Midbrain (tissue), 1 donor: ENCODE measurements around the gene NKAP.
A peak's percentile ranks its signal among the peaks of the same experiment; 100 is the strongest.
"Not testable (repeated sequence)": the region's sequence is repeated elsewhere in the genome, so short reads cannot be mapped to it uniquely, and the experiment has no call there.

Source experiments
- DNase-seq: peaks from one replicate; lab custom pipeline; 2025; lab: John Stamatoyannopoulos, UW

Gene NKAP

DNA sequence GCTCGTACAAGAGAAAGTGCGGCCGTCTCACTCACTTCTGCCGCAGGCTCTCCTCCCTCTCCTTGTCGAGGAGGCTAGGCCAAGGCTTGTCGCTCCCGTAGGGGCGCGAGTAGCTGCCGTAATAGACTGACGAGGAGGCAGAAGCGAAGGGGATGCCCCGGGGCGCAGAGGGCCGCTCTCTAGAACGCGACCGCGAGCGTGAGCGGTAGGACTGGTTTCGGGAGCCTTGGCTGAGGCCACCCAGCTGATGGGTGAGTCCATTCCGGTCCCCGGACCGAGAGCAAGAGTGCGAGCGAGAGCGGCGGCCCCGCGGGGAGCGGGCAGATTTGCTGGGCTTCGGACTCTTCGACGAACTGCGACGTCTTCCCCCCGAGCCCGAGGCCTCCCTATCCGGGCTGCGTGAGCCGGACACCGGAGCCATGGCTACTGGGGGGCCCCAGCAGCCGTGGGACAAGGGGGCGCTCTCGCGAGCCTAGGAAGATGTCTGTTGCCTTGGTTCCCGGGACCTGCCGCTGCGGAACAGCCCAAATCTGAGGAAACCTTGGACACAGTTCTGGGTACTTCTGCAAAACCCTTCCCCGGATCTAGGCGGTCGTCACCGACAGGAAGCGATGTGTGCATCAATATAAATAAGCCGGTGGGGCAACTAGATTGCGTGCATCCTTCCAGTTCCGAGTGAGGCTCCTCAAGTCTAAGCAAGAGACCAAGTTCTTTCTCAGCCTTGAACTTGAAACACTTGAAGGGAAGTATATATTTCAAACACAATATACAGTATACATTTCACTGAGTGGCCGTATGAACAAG is at the start of gene NKAP:
NKAP (minus strand) TSS at position 567 of the 804 bp plus-strand sequence; CDS start at position 421, 146 bp downstream.
- peak; percentile 85 for DNase-seq

DNA sequence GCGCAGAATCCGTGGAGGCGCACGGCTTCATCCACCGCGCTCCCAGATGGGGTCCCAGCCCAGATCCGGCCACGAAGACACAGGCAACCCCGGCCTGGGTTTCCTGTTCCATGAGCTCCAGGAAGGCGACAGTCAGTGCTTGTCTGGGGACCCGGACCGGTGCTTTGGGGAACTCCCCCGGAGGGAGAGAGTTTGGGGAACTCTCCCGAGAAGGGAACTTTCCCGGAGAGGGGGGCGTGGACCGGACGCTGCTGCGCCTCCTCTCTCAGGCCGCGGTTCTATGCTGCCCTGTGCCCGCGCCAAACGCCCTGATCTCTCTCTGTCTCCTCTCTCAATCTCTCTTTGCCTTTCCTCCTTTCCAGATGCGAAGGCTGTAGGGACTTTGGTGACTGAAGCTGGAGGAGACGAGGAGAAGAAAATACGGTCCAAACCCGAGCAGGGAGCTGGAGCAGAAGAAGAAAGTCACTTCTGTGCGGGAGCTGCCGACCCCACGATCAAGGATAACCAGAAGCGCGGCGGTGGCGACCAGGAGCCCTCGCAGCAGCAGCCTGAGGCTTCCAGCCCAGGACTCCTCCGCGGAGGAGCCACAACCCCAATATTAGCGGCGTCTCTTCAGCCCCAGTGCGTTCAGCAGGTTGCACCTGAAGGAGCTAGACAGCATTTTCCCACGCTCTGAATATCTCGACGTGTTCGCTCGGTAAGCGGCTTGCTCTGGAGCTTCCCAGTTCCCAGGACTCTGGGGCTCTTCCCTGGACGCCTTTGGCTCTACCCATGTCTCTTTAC is 47.6 kb upstream of the NKAP start:
- DNase-seq, result no peak

DNA sequence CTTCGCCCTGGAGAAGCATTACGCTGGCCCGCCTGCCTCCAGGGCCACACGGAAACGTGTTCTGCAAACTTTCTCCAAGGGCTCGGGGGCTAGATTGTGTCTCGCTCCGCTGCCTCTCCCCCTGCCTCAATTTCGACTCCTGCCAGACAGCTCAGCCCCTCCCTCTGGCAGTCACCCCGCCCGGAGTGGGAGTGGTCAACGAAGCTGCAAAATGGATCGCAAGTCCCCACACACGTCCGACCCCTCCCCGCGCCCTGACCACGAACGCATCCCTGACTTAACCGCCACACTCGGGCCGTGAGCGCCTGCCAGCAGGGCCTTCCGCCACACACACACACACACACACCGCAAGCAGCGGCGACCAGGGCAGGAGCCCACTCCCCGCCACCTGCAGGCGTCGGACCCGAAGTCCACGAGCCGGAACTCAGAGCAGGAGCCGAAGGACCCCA is 47.0 kb upstream of the NKAP start:
- no peak for DNase-seq

DNA sequence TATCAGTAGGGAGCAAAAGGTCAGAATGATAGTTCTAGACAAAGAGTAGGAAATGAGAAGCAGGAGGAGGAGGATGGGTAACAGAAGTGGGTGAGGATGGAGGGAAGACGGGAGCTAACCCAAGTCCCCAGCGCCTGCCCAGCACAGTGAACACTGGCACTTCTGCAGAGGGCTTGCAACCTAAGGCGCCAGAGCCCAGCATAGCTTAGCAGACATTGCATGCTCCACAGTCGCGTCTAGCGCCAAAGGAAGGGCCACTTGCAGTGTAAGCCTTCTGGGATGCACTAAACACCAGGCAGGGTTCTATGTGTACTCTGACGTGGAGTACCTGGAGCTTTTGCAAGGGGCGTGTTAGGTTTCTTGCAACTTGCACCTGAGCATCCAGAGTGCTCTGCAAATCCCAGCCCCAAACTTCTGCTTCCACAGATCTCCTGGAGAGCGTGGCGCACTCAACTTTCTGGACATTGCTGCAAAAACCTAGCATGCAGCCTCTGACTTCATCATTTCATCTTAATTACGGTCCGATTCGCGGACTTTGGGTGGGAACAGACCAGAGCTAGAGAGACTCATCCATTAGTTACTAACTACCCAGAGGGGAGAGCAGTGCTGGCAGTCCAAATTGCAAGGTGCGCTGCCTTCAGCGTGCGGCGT is 46.5 kb upstream of the NKAP start:
- DNase-seq, result no peak

DNA sequence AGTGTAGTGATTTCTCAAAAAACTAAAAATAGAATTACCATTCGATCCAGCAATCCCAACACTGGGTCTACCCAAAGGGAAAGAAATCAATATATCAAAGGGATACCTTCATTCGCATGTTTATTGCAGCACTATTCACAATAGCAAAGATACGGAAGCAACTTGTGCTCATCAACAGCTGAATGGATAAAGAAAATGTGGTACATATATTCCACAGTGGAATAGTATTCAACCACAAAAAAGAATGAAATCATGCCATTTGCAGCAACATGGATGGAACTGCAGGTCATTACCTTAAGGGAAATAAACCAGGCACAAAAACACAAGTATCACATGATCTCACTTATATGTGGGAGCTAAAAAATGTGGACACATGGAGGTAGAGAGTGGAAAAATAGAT is 42.7 kb upstream of the NKAP start:
- DNase-seq, result no peak

DNA sequence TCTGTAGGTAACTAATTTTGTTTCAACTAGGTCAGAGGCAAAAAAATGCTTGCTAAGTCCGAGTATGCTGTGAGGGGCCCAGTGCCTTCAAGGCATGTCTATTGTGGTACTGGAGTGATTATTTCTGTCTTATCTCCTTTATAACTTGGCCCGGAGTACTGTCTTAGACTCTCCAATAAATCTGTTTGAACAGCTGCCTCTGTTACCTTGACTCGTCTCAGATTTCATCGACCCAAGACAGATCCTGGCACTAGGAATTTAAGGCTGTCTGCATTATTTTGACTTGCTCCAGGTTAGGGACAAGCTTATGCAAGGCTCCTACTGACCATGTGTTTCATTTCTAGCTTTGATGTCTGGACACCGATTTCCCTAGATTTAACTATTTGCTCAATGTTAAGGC is 41.1 kb upstream of the NKAP start:
- no peak for DNase-seq

DNA sequence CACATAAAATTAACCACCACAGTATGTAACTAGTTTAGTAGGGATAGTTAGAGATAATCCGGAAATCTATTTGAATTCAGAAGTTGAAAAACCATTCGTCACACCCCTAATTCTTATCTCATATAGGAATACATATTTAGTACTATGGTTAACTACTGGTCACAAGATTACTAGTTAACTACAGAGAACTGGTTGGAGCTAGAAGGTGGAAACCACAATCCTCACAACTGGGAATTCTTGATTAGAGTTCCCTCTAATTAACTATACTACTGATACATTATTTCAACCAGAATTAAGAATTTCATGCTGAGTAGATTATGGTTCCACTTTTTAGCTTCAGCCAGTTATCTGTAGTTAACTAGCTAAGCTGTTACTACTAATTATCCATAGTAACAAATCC is 39.9 kb upstream of the NKAP start:
- DNase-seq, result no peak

DNA sequence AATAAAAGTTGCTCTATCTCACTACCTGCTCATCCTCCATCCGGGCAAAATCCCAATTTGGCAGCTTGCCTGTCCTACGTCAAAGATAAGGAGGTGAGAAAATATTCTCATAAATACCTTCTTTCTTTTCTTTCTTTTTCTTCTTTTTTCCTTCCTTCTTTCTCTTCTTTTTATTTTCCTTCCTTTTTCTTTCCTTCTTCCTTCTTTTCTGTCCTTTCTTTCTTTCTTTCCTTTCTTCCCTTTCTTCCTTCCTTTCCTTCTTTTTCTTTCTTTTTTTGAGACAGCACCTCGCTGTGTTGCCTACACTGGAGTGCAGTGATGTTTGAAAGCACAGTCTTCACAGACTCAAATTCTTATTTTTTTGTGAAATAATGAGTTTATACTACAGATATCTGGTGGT is 38.6 kb upstream of the NKAP start:
- DNase-seq, result no peak

DNA sequence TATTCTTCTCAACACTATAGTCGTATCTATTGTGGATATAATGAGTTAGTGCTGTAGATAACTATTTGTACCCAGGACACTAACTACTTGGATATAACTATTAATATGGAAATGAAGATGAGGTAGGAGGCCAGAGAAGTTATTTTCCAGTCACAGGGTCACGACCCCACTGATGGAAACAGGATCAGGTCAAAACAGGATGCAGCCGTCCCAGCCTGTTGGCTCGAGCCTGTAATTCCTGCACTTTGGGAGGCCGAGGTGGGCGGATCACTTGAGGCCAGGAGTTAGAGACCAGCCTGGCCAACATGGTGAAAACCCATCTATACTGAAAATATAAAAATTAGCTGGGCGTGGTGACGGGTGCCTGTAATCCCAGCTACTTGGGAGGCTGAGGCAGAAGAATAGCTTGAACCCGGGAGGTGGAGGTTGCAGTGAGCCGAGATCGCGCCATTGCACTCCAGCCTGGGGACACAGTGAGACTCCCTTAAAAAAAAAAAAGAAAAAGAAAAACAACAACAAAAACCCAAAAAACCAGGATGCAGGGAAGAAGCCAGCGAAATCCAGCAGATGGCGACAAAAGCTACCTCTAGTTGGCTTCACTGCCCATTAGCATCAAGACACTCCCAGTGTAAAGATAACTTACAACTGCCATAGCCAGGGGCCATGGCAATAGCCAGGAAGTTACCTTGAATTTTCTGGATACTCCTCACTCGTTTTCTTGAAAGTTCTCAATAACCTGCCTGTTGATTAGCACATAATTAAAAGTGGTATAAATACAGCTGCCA is 37.9 kb upstream of the NKAP start:
- DNase-seq, result peak; percentile 1

DNA sequence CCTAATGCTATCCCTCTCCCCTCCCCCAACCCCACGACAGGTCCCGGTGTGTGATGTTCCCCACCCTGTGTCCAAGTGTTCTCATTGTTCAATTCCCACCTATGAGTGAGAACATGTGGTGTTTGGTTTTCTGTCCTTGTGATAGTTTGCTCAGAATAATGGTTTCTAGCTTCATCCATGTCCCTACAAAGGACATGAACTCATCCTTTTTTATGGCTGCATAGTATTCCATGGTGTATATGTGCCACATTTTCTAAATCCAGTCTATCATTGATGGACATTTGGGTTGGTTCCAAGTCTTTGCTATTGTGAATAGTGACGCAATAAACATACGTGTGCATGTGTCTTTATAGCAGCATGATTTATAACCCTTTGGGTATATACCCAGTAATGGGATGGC is 33.6 kb upstream of the NKAP start:
- not testable (repeated sequence) for DNase-seq

DNA sequence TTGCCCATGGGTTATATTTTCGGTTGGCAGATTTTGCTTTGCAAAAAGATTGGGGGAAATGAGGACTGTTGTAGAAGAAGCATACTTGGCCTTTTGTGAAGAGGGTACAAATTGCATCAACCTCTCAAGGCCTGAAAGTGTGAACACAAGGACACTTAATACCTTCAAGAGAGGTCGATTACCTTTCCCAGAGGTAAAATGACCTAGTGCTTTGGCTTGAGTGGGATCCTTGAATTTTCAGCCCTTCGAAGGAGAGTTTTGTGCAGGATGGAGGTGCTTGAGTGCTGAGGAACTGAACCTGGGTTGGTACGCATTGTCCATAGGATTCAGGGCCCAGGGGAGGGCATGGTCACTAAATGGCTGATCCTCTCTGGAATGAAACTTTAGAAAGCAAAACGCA is 27.6 kb upstream of the NKAP start:
- no peak for DNase-seq

DNA sequence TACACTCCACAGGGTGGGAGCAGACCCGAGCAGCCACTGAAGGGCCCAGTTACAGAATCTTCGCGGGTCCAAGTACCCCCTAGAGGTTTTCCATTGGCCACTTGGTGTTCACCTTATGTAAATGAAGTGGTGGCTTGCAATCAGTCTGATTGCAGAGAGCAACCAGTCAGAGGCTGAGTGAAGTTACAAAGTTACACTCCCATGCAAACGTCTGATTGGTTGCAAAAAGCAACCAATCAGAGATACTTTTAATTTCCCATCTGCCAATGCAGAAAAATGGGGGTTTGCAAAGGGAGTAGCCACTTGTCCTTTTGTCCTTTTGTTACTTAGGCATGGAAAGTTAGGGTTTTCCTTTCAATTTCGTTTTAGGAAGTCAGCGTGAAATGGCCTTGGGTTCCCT is 27.0 kb upstream of the NKAP start:
- no peak for DNase-seq

DNA sequence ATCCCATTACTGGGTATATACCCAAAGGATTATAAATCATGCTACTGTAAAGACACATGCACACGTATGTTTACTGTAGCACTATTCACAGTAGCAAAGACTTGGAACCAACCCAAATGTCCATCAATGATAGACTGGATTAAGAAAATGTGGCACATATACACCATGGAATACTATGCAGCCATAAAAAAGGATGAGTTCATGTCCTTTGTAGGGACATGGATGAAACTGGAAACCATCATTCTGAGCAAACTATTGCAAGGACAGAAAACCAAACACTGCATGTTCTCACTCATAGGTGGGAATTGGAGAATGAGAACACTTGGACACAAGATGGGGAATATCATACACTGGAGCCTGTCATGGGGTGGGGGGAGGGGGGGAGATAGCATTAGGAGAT is 23.3 kb upstream of the NKAP start:
- not testable (repeated sequence) for DNase-seq

DNA sequence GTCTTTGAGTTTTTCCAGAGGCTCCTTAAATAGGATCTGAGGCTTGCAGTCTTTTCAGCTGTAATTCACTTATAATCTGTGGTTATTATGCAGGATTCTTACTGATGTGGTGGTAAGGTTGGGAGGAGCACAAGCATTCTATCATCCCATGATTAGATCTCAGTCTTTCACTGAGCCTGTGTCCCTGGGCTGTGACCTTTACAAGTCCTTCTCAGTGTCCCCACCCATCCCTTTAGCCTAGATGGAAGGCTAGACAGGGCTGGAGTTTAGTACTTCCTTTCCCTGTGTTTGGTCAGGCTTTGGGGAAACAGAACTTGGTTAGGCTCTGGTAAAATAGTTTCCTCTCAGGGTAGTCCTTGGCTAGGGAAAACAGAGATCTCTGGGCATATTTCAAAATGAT is 17.1 kb upstream of the NKAP start:
- no peak for DNase-seq

DNA sequence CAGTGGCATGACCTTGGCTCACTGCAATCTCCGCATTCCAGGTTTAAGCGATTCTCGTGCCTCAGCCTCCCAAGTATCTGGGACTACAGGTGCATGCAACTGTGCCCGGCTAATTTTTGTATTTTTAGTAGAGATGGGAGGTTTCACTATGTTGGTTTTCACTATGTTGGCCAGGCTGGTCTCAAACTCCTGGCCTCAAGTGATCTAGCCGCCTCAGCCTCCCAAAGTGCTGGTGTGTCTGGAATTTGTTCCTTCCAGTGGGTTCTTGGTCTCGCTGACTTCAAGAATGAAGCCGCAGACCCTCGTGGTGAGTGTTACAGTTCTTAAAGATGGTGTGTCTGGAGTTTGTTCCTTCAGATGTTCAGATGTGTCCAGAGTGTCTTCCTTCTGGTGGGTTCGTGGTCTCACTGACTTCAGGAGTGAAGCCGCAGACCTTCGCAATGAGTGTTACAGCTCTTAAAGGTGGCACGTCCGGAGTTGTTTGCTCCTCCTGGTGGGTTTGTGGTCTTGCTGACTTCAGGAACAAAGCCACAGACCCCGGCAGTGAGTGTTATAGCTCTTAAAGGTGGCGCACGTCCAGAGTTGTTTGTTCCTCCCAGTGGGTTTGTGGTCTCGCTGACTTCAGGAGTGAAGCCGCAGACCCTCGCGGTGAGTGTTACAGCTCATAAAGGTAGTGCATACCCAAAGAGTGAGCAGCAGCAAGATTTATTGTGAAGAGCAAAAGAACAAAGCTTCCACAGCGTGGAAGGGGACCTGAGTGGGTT is 12.4 kb upstream of the NKAP start:
- not testable (repeated sequence) for DNase-seq

DNA sequence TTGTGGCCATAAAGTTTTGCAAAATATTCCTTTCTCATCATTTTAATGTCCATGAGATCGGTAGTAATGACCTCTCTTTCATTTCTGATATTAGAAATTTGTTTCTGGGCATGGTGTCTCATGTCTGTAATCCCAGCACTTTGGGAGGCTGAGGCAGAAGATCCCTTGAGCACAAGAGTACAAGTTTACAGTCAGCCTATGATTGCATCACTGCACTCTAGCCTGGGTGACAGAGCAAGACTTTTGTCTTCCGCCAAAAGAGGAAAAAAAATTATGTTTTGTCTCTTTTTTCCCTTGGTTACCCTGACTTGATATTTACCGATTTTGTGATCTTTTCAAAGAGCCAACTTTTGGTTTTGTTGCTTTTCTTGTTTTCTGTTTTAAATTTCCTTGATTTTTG is 10.8 kb upstream of the NKAP start:
- no peak for DNase-seq

DNA sequence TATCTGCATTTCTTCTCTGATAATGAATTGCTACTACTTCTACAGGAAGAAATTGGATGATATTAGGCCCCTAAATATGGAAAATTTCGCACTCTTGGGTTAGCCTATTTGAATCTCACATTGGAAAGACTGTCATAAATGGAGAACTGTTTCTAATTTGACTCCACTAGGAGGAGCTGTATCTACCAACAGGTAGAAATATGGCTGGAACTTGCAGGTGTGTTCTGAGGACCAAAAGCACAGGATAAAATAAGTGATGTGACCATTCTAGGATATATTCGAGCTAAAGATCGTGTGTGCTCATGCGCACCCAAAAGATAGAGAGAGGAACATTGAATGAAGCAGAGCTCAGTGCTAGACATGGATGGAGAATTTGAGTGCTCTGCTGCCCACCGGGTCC is 4.8 kb upstream of the NKAP start:
- no peak for DNase-seq

DNA sequence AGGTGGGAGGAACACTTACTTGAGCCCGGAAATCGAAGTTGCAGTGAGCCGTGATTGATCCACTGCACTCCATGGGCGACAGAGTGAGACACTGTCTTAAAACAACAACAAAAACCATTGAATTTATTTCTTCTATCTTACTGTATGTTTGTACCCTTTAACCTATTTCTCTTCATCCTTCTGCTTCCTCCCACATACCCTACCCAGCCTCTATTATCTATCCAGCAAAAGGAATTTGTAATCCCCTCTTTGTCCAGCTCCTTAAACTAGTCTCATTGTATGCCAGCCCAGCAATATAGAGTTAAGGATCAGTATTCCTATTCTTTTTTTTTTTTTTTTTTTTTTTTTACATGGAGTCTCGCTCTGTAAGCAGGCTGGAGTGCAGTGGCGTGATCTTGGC is 1.9 kb upstream of the NKAP start:
- no peak for DNase-seq

DNA sequence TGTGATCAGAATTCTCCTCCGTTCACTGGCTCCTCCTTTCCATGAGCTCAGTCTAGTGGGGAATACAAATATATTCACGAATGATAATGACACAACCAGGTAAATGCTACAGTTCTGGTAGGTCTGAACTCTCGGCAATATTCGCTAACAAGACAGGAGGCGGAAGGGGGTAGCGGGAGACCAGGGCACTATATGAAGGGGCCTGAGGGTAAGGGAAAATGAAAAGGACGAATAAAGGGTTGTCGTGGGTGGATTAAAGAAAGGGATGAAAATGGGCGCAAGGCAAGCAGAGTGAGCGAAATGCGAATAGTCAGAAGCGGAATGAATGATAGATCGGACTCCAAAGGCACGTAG is 743 bp downstream of the NKAP start:
- no peak for DNase-seq

DNA sequence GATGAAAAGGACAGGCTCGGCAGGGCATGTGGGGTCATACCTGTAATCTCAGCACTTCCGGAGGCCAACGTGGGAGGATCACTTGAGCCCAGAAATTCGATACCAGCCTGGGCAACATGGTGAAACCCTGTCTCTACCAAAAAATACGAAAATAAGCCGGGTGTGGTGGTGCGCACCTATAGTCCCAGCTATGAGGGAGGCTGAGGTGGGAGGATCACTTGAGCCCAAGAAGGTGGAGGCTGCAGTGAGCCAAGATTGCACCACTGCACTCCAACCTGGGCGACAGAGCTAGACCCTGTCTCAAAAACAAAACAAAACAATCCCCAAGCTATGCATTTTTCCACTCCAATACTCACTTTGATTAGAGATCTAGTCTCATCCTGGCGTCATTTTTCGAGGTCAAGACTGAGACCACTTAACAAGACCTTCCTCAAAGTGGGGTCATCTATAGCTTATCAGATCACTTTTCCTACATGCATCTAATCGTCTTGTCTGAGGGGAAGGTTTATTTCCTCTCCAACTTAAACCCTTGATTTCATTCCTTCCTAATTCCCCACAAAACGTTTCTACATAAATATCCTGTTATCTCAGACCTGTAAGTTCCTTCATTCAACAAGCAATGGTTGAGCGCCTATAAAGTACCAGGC is 1.3 kb downstream of the NKAP start:
- no peak for DNase-seq

DNA sequence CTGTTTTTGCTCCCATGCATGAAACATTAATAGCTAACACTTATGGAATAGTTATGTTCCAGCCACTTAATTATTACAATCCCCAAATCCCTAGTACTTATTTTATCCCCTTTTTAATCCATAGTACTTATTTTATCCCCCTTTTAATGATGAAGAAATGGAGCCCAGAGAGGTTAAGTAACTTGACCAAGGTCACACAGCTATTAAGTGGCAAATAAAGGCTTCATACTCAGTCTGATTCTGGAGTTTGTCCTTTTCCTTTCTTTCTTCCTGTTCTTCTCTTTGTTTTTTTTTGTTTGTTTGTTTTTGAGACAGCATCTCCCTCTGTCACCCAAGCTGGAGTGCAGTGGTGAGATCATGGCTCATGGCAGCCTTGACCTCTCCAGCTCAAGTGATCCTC is 2.2 kb downstream of the NKAP start:
- no peak for DNase-seq
